HepG2 (cell line): ENCODE results near the gene VAV2. TPM values are rescaled to one million over a fixed set of nuclear protein-coding genes. Genes with fewer than 3 reads are reported as not detected.

Experiments
- CBX1 ChIP-seq: IDR thresholded peaks from one replicate; pipeline ENCODE4 v1.6.1; 2016; ENCODE audit warnings: antibody characterized with exemption, low read depth
- GFI1 ChIP-seq: sonication (generic); formaldehyde crosslinking; IDR thresholded peaks from 2 replicates; pipeline ENCODE4 v1.5.0; 2020; ENCODE audit warnings: missing genetic modification reagents, mild to moderate bottlenecking, borderline replicate concordance
- HOXA3 ChIP-seq: sonication (generic); formaldehyde crosslinking; IDR thresholded peaks from 2 replicates; pipeline ENCODE4 v1.5.0; 2020; ENCODE audit warnings: missing genetic modification reagents
- NFE2 ChIP-seq: sonication (generic); formaldehyde crosslinking; IDR thresholded peaks from 2 replicates; pipeline ENCODE4 v1.4.0; 2020; ENCODE audit warnings: missing genetic modification reagents
- PHF21A ChIP-seq: sonication (generic); formaldehyde crosslinking; IDR thresholded peaks from 2 replicates; pipeline ENCODE4 v1.5.0; 2020; ENCODE audit warnings: mild to moderate bottlenecking, missing genetic modification reagents
- RXRB ChIP-seq: IDR thresholded peaks from 2 replicates; pipeline ENCODE4 v1.6.1; 2016; ENCODE audit warnings: borderline replicate concordance, missing genetic modification reagents, missing compliant biosample characterization
- SAP130 ChIP-seq: IDR thresholded peaks from 2 replicates; pipeline ENCODE4 v1.6.1; 2016; ENCODE audit warnings: low read depth
- SP5 ChIP-seq: IDR thresholded peaks from 2 replicates; pipeline ENCODE4 v1.6.1; 2016; ENCODE audit warnings: low read depth, borderline replicate concordance
- SUZ12 ChIP-seq: fragments of 150-350 bp; IDR thresholded peaks from 2 replicates; pipeline ENCODE4 v1.6.1; 2014; ENCODE audit warnings: low read depth, low read length
- ZMAT3 ChIP-seq: sonication (generic); formaldehyde crosslinking; conservative IDR thresholded peaks from 2 replicates; pipeline ENCODE4 v1.7.0; 2021; ENCODE audit warnings: missing genetic modification reagents
- ZNF20 ChIP-seq: sonication (generic); formaldehyde crosslinking; IDR thresholded peaks from 2 replicates; pipeline ENCODE4 v1.4.0; 2020; ENCODE audit warnings: mild to moderate bottlenecking, moderate library complexity, missing genetic modification reagents
- ZNF225 ChIP-seq: sonication (generic); formaldehyde crosslinking; IDR thresholded peaks from 2 replicates; pipeline ENCODE4 v1.4.0; 2020; ENCODE audit warnings: mild to moderate bottlenecking, missing genetic modification reagents
- ZNF260 ChIP-seq: sonication (generic); formaldehyde crosslinking; IDR thresholded peaks from 2 replicates; pipeline ENCODE4 v1.4.0; 2020; ENCODE audit warnings: missing genetic modification reagents, low read depth, mild to moderate bottlenecking, borderline replicate concordance
- ZNF503 ChIP-seq: sonication (generic); formaldehyde crosslinking; IDR thresholded peaks from 2 replicates; pipeline ENCODE4 v1.4.0; 2020; ENCODE audit warnings: missing genetic modification reagents
- ZNF547 ChIP-seq: sonication (generic); formaldehyde crosslinking; IDR thresholded peaks from 2 replicates; pipeline ENCODE4 v1.5.1; 2020; ENCODE audit warnings: mild to moderate bottlenecking, missing genetic modification reagents
- ZNF550 ChIP-seq: sonication (generic); formaldehyde crosslinking; IDR thresholded peaks from 2 replicates; pipeline ENCODE4 v1.4.0; 2020; ENCODE audit warnings: mild to moderate bottlenecking, missing genetic modification reagents, borderline replicate concordance
- ZNF781 ChIP-seq: sonication (generic); formaldehyde crosslinking; IDR thresholded peaks from 2 replicates; pipeline ENCODE4 v1.5.1; 2020; ENCODE audit warnings: borderline replicate concordance, mild to moderate bottlenecking, missing genetic modification reagents; ENCODE audit errors: not compliant biosample characterization
- ZNF790 ChIP-seq: sonication (generic); formaldehyde crosslinking; IDR thresholded peaks from 2 replicates; pipeline ENCODE4 v1.8.0; 2022; ENCODE audit warnings: missing genetic modification reagents, mild to moderate bottlenecking, borderline replicate concordance
- polyA plus RNA-seq, 8 experiments: library from polyadenylated mRNA; depleted of rRNA in 3 of 8; stranded (reverse) in 7 of 8; unstranded in 1 of 8; fragments of >200 nt; fragmentation: Illumina TruSeq in 4 of 8; extraction: Trizol in 4 of 8; gene quantifications; 2 replicates each; pipeline versions ENCODE4 v1.2.1 to v1.2.3, GENCODE V29; 2011 to 2016; ENCODE audit warnings: low read depth in 4 of 8, missing spikeins in 1 of 8, mixed read lengths in 1 of 8; ENCODE audit not compliant: insufficient read depth in 1 of 8
- total RNA-seq, 5 experiments: library from RNA; depleted of rRNA; stranded (reverse); fragments of >200 nt; fragmentation: Illumina TruSeq; extraction: Trizol; gene quantifications; 2 replicates each; pipeline ENCODE4 v1.2.3, GENCODE V29; 2016; ENCODE audit warnings: low read depth in 1 of 5
- TF ChIP-seq, protein P1 (sequence below): sonication (generic); formaldehyde crosslinking; conservative IDR thresholded peaks from 2 replicates; pipeline ENCODE4 v1.4.0; 2020; ENCODE audit warnings: missing genetic modification reagents
- TF ChIP-seq, protein P2 (sequence below): sonication (generic); formaldehyde crosslinking; conservative IDR thresholded peaks from 2 replicates; pipeline ENCODE4 v1.4.0; 2020; ENCODE audit warnings: mild to moderate bottlenecking, missing genetic modification reagents, moderate library complexity

Gene VAV2
- total and polyA plus RNA-seq, 2 of the 13 experiments (the other 11 are each of a cell fraction or from before 2014, with no cell fraction given) = 22.5 to 22.9 TPM

DNA sequence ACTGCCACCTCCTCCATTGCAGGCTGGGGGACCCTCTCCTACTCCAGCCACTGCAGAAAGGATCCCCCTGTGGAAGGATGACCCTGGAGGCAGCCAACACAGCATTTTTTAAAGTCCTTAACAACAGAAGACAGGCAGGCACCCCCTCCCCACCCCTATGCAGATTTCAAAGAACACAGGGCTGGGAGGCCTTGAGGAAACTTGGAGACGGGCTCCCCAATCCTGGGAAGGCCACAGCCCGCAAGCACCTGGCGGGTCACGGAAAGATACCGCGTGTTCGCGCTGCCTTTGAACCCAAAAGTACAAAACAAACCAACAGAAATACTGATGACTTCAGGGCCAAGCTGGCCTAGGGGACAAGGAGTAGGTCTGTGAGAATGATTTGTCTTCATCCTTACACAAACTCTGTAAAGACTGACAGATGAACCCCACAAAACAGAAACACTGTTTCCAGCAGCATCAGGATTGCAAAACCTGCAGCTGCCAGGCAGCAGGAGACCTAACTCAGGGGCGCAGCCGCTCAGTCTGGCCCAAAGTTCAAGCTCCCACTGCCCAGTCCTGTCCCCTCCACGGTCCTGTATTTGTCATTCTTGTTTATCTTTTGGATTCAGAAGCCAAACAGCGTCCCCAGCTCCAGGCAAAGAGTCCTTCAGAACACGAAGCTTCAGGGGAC lies 13.8 kb downstream of the VAV2 start (continued):
- TF ChIP-seq ZNF260 (CRISPR knock-in tag) (no peak), GFI1 (CRISPR knock-in tag) (no peak), SAP130 (peak; percentile 94), ZNF547 (no peak), NFE2 (CRISPR knock-in tag) (no peak), ZNF20 (CRISPR knock-in tag) (no peak), ZNF790 (CRISPR knock-in tag) (peak; percentile 4; the same call in 1 of the 2 replicates), ZMAT3 (CRISPR knock-in tag) (peak; percentile 75; the same call in 1 of the 2 replicates), HOXA3 (CRISPR knock-in tag) (peak; percentile 84), CBX1 (no peak), ZNF503 (CRISPR knock-in tag) (peak; percentile 47; the same call in 1 of the 2 replicates), SP5 (CRISPR knock-in tag) (peak; percentile 74), PHF21A (CRISPR knock-in tag) (peak; percentile 90), RXRB (peak; percentile 86), ZNF225 (CRISPR knock-in tag) (no peak), ZNF550 (CRISPR knock-in tag) (no peak), SUZ12 (no peak), ZNF781 (CRISPR knock-in tag) (no peak)
- TF ChIP-seq, protein P1, sequence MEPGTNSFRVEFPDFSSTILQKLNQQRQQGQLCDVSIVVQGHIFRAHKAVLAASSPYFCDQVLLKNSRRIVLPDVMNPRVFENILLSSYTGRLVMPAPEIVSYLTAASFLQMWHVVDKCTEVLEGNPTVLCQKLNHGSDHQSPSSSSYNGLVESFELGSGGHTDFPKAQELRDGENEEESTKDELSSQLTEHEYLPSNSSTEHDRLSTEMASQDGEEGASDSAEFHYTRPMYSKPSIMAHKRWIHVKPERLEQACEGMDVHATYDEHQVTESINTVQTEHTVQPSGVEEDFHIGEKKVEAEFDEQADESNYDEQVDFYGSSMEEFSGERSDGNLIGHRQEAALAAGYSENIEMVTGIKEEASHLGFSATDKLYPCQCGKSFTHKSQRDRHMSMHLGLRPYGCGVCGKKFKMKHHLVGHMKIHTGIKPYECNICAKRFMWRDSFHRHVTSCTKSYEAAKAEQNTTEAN (CRISPR knock-in tag) = no peak
- TF ChIP-seq, protein P2, sequence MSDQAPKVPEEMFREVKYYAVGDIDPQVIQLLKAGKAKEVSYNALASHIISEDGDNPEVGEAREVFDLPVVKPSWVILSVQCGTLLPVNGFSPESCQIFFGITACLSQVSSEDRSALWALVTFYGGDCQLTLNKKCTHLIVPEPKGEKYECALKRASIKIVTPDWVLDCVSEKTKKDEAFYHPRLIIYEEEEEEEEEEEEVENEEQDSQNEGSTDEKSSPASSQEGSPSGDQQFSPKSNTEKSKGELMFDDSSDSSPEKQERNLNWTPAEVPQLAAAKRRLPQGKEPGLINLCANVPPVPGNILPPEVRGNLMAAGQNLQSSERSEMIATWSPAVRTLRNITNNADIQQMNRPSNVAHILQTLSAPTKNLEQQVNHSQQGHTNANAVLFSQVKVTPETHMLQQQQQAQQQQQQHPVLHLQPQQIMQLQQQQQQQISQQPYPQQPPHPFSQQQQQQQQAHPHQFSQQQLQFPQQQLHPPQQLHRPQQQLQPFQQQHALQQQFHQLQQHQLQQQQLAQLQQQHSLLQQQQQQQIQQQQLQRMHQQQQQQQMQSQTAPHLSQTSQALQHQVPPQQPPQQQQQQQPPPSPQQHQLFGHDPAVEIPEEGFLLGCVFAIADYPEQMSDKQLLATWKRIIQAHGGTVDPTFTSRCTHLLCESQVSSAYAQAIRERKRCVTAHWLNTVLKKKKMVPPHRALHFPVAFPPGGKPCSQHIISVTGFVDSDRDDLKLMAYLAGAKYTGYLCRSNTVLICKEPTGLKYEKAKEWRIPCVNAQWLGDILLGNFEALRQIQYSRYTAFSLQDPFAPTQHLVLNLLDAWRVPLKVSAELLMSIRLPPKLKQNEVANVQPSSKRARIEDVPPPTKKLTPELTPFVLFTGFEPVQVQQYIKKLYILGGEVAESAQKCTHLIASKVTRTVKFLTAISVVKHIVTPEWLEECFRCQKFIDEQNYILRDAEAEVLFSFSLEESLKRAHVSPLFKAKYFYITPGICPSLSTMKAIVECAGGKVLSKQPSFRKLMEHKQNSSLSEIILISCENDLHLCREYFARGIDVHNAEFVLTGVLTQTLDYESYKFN (CRISPR knock-in tag) = peak; percentile 94
